ENCODE results near the gene PLOD3. TPM values are rescaled to one million over a fixed set of nuclear protein-coding genes. Genes with fewer than 3 reads are reported as not detected.
"Not testable (repeated sequence)": the region's sequence is repeated elsewhere in the genome, so short reads cannot be mapped to it uniquely, and the experiment has no call there.

Gene PLOD3
- total and polyA plus RNA-seq, 9 donors: 14.2 to 51.9 (median 38.5) TPM

DNA sequence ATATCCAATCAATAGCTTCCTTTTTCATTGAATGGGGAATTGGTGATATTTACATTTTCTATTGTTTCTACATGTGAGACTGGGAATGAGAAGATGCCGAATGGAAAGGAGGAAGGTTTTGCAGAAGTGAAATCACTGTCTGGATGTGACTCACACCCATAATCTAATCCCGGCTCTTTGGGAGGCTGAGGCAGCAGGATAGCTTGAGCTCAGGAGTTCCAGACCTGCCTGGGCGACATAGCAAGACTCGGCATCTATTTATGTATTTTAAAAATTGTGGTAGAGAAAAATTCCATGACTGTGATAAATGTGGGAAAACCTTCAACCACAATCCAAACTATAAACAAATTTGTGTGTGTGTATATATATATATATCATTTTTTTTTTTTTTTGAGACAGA is 38.4 kb upstream of the PLOD3 start:
- 55 to 76% (median 62%) methylated on average over 4 of the region's 4 CpGs for WGBS, 3 donors
- DNase-seq: no peak
- intact Hi-C loops (cut with DNase I): no loop called here
- TF ChIP-seq POLR2A (IDR thresholded peaks at IDR 0.05): no peak
- TF ChIP-seq, protein P1, sequence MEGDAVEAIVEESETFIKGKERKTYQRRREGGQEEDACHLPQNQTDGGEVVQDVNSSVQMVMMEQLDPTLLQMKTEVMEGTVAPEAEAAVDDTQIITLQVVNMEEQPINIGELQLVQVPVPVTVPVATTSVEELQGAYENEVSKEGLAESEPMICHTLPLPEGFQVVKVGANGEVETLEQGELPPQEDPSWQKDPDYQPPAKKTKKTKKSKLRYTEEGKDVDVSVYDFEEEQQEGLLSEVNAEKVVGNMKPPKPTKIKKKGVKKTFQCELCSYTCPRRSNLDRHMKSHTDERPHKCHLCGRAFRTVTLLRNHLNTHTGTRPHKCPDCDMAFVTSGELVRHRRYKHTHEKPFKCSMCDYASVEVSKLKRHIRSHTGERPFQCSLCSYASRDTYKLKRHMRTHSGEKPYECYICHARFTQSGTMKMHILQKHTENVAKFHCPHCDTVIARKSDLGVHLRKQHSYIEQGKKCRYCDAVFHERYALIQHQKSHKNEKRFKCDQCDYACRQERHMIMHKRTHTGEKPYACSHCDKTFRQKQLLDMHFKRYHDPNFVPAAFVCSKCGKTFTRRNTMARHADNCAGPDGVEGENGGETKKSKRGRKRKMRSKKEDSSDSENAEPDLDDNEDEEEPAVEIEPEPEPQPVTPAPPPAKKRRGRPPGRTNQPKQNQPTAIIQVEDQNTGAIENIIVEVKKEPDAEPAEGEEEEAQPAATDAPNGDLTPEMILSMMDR (IDR thresholded peaks at IDR 0.05): no peak
- TF ChIP-seq EP300 (IDR thresholded peaks at IDR 0.05): no peak
- Histone ChIP-seq H3K27me3 (no peaks in the 10 kb centered on the region), H3K36me3 (no peaks in the 10 kb centered on the region), H3K27ac (no peak overlapping the region), H3K4me3 (no peak overlapping the region), H3K9me3 (no peaks in the 10 kb centered on the region), H3K4me1 (ENCODE audit: insufficient read depth) (peaks cover 6% of the 10 kb centered on the region)

DNA sequence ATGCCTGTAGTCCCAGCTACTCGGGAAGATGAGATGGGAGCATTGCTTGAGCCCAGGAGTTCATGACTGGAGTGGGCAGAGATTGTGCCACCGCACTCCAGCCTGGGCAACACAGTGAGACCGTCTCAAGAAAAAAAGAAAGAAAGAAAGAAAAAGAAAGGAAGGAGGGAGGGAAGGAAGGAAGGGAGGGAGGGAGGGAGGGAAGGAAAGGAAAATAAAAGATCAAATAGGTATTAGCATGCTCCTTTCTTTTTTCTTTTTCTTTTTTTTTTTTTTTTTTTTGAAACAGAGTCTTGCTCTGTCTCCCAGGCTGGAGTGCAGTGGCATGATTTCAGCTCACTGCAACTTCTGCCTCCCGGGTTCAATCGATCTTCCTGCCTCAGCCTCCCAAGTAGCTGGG is 35.8 kb upstream of the PLOD3 start:
- H3K9me3 ChIP-seq; H3K36me3 ChIP-seq; H3K4me3 ChIP-seq; intact Hi-C loops (cut with DNase I); DNase-seq; H3K27me3 ChIP-seq; H3K27ac ChIP-seq; H3K4me1 ChIP-seq (ENCODE audit: insufficient read depth): not testable (repeated sequence)
- WGBS, 3 donors: 86 to 91% (median 87%) methylated on average over 5 of the region's 5 CpGs

DNA sequence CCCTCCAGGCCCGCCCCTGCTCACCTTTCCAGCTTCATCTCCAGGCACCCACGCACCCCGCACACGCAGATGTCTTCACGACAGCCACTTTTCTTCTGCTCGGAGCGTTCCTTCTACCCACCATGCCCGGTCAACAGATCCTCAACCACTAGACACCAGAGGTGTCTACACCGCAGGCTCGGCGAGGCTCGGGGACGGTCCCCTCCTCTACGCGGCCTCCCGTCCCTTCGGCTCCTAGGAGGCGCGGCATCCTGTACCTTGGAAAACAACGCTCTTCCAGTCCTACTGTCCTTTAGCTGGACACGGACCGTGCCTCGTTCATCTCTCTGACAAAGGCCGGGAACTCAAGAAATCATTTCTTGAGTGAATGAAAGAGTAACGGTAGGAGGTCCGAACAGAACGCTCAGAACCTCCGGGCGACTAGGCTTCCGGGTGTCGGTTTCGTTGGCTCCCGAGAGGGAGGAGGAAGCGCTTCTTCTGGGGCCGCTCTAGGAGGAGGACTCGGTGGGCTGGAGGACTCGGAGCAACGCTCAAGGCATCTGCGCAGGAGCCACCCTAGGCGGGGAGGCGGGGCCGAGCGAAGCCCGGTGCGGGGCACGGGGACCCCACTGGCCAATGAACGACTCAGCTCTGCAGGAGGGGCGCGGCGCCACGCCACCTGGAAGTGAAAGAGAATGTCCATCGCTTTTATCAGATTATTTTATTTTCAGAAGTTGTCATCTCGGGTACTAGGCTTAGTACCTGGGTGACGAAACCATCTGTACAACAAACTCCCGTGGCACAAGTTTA is 34.7 kb upstream of the PLOD3 start:
- intact Hi-C loops (cut with DNase I): no loop called here
- H3K36me3 ChIP-seq: no peaks in the 10 kb centered on the region
- H3K27me3 ChIP-seq: no peaks in the 10 kb centered on the region
- WGBS, 3 donors: 0% methylated on average over 55 of the region's 55 CpGs
- no peak for TF ChIP-seq EP300 (IDR thresholded peaks at IDR 0.05)
- TF ChIP-seq, protein P1 (IDR thresholded peaks at IDR 0.05): no peak
- TF ChIP-seq POLR2A (IDR thresholded peaks at IDR 0.05): peak; percentile 17
- H3K4me3 ChIP-seq: peak overlapping the region; percentile 97
- H3K4me1 ChIP-seq (ENCODE audit: insufficient read depth): peaks cover 6% of the 10 kb centered on the region
- H3K27ac ChIP-seq: no peak overlapping the region
- no peaks in the 10 kb centered on the region for H3K9me3 ChIP-seq
- DNase-seq: peak; percentile 94 to 99 (median 97)

DNA sequence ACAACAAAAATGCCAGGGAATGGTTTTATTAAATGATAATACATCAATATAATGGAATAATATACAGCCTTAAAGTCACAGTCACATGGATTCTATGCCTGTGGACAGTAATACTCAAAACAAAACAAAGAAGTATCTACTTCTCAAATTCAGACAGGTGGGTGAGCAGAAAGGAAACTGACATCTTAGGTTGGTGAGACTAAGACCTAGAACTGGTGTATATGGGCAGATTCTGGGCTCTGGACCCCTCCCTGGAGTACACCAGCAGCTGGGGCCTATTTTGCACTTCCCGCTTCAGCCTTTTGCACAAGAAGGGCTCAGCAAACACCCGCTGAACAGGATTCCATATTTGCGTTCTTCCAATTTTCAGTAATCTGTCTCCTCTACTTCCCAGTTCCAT is 32.9 kb upstream of the PLOD3 start:
- DNase-seq: no peak
- H3K4me3 ChIP-seq: no peak overlapping the region
- no peak for TF ChIP-seq EP300 (IDR thresholded peaks at IDR 0.05)
- no peak for TF ChIP-seq POLR2A (IDR thresholded peaks at IDR 0.05)
- TF ChIP-seq, protein P1 (IDR thresholded peaks at IDR 0.05): no peak
- H3K9me3 ChIP-seq: no peaks in the 10 kb centered on the region
- H3K27me3 ChIP-seq: no peaks in the 10 kb centered on the region
- no peaks in the 10 kb centered on the region for H3K36me3 ChIP-seq
- intact Hi-C loops (cut with DNase I): no loop called here
- 93 to 97% (median 96%) methylated on average over 3 of the region's 3 CpGs for WGBS, 3 donors
- no peak overlapping the region for H3K27ac ChIP-seq
- H3K4me1 ChIP-seq (ENCODE audit: insufficient read depth): peaks cover 9% of the 10 kb centered on the region

GRCh38 chr7:101248276-101248675 is 30.9 kb upstream of the PLOD3 start:
- intact Hi-C loops (cut with DNase I): loop anchor here in 1 of 4 donors (10.0 kb wide), 1 partner anchor 373 kb away; the partner anchor contains the start of gene SRRT
- no peak for DNase-seq
- Histone ChIP-seq H3K27ac (no peak overlapping the region), H3K36me3 (no peaks in the 10 kb centered on the region), H3K9me3 (no peaks in the 10 kb centered on the region), H3K27me3 (no peaks in the 10 kb centered on the region), H3K4me3 (no peak overlapping the region), H3K4me1 (ENCODE audit: insufficient read depth) (peaks cover 11% of the 10 kb centered on the region)
- TF ChIP-seq POLR2A (IDR thresholded peaks at IDR 0.05) (no peak), EP300 (IDR thresholded peaks at IDR 0.05) (no peak)
- TF ChIP-seq, protein P1 (IDR thresholded peaks at IDR 0.05): no peak
- 95 to 96% (median 95%) methylated on average over 5 of the region's 5 CpGs for WGBS, 3 donors
